ENCODE results near the gene BCDIN3D. TPM values are rescaled to one million over a fixed set of nuclear protein-coding genes. Genes with fewer than 3 reads are reported as not detected.
"Not testable (repeated sequence)": the region's sequence is repeated elsewhere in the genome, so short reads cannot be mapped to it uniquely, and the experiment has no call there.

Gene BCDIN3D
- total and polyA plus RNA-seq, 10 of the 15 experiments (the other 5 are each of a cell fraction or from before 2014, with no cell fraction given): 3.7 to 7.2 (median 6.4) TPM

- no peak for TF ChIP-seq TARDBP (IDR thresholded peaks at IDR 0.05; ENCODE audit: borderline replicate concordance)
- TF ChIP-seq NFYA (IDR thresholded peaks at IDR 0.05; ENCODE audit: borderline replicate concordance, low read depth, low read length): no peak
- TF ChIP-seq ZNF622 (IDR thresholded peaks at IDR 0.05): no peak
- TF ChIP-seq SP1 (IDR thresholded peaks at IDR 0.05; ENCODE audit: low read depth, low read length): no peak
- TF ChIP-seq IKZF1 (conservative IDR thresholded peaks at IDR 0.05): no peak
- no peak for TF ChIP-seq USF2 (IDR thresholded peaks at IDR 0.05; ENCODE audit: borderline replicate concordance, low read depth, low read length)
- TF ChIP-seq PBX3 (IDR thresholded peaks at IDR 0.05; ENCODE audit: insufficient replicate concordance, low read depth, low read length): no peak
- TF ChIP-seq SMARCA5 (IDR thresholded peaks at IDR 0.05): no peak
- TF ChIP-seq WRNIP1 (IDR thresholded peaks at IDR 0.05; ENCODE audit: borderline replicate concordance, low read depth, low read length): no peak
These were observed 21.3 kb upstream of the BCDIN3D start (continued) for GRCh38 chr12:49863946-49864797.

- intact Hi-C loops (cut with micrococcal nuclease; ENCODE audit: unreplicated experiment): loop anchor here (10.0 kb wide), 1 partner anchor 194 kb away; the partner anchor contains the start of gene ASIC1
- 85% methylated on average over 5 of the region's 31 CpGs for WGBS (ENCODE audit: insufficient coverage, insufficient replicate concordance, low lambda C conversion rate, missing lambda C conversion rate)
- POLR2A ChIA-PET: not testable (repeated sequence)
These were observed 18.0 kb upstream of the BCDIN3D start for GRCh38 chr12:49860921-49861320.

GRCh38 chr12:49855890-49856289, 13.0 kb upstream of the BCDIN3D start:
- H3K9me3 ChIP-seq (replicated peaks; ENCODE audit: control insufficient read depth, insufficient read depth, low read length); H3K79me2 ChIP-seq (ENCODE audit: control insufficient read depth, insufficient read depth, low read length); H3K36me3 ChIP-seq (ENCODE audit: control insufficient read depth in 2 of 2, insufficient read depth in 2 of 2, low read length in 1 of 2); DNase-seq (ENCODE audit: low read depth, low spot score); H3K9ac ChIP-seq (ENCODE audit: control insufficient read depth, insufficient read depth, low read length); H3K4me1 ChIP-seq (ENCODE audit: control insufficient read depth, insufficient read depth, low read length); H2AFZ ChIP-seq (ENCODE audit: control insufficient read depth, low read depth, low read length); intact Hi-C loops (cut with micrococcal nuclease; ENCODE audit: unreplicated experiment); BruUV-seq (replicated peaks); ATAC-seq; H3K4me2 ChIP-seq (ENCODE audit: control insufficient read depth, insufficient read depth); FAIRE-seq; in situ Hi-C loops (cut with MboI); H4K20me1 ChIP-seq (ENCODE audit: control insufficient read depth, insufficient read depth); RAD21 ChIA-PET (ENCODE audit: unreplicated experiment); H3K27me3 ChIP-seq (replicated peaks in 1 of 2; ENCODE audit: control insufficient read depth in 2 of 2, insufficient read depth in 2 of 2, low read length in 1 of 2); H3K27ac ChIP-seq (ENCODE audit: control insufficient read depth, insufficient read depth); H3K4me3 ChIP-seq: not testable (repeated sequence)
- CTCF ChIA-PET: interaction anchor here (1.4 to 2.6 kb wide), 2 partner anchors 11 to 210 kb away, joined by 3 to 12 read pairs; no protein-coding TSS in a partner anchor
- no CpG with 5 or more reads among the region's 4 CpGs for WGBS (ENCODE audit: insufficient coverage, insufficient replicate concordance, low lambda C conversion rate, missing lambda C conversion rate)
- SMC1A ChIA-PET (ENCODE audit: uncharacterized antibody, unreplicated experiment): interaction anchor here (0.7 kb wide), 1 partner anchor 917 kb away, joined by 4 read pairs; no protein-coding TSS in a partner anchor
- POLR2A ChIA-PET: interaction anchor here (0.6 kb wide), 1 partner anchor 339 kb away, joined by 3 read pairs; no protein-coding TSS in a partner anchor

More at GRCh38 chr12:49860921-49861320, 18.0 kb upstream of the BCDIN3D start:
- FAIRE-seq; H2AFZ ChIP-seq (ENCODE audit: control insufficient read depth, low read depth, low read length); H3K27me3 ChIP-seq (replicated peaks in 1 of 2; ENCODE audit: control insufficient read depth in 2 of 2, insufficient read depth in 2 of 2, low read length in 1 of 2); SMC1A ChIA-PET (ENCODE audit: uncharacterized antibody, unreplicated experiment); ATAC-seq; H4K20me1 ChIP-seq (ENCODE audit: control insufficient read depth, insufficient read depth); in situ Hi-C loops (cut with MboI); H3K9ac ChIP-seq (ENCODE audit: control insufficient read depth, insufficient read depth, low read length); H3K4me3 ChIP-seq; H3K27ac ChIP-seq (ENCODE audit: control insufficient read depth, insufficient read depth); BruUV-seq (replicated peaks); H3K4me1 ChIP-seq (ENCODE audit: control insufficient read depth, insufficient read depth, low read length); RAD21 ChIA-PET (ENCODE audit: unreplicated experiment); H3K4me2 ChIP-seq (ENCODE audit: control insufficient read depth, insufficient read depth); H3K9me3 ChIP-seq (replicated peaks; ENCODE audit: control insufficient read depth, insufficient read depth, low read length); H3K79me2 ChIP-seq (ENCODE audit: control insufficient read depth, insufficient read depth, low read length); H3K36me3 ChIP-seq (ENCODE audit: control insufficient read depth in 2 of 2, insufficient read depth in 2 of 2, low read length in 1 of 2); CTCF ChIA-PET; DNase-seq (ENCODE audit: low read depth, low spot score): not testable (repeated sequence)
